GM23338 (cell line): Measurements from ENCODE around the gene AXIN1. TPM values are rescaled to one million over a fixed set of nuclear protein-coding genes. Genes with fewer than 3 reads are reported as not detected.

Experiments
- ATAC-seq: fragments of 200-7000 bp; cut with Tn5 transposase; 3 replicates; pipeline ENCODE4 v1.9.1; 2020
- DNase-seq: peaks from one replicate; pipeline ENCODE4 v3.0.0-alpha.2; 2015; ENCODE audit warnings: low spot score
- H2AFZ ChIP-seq: fragments of 200-600 bp; sonication (generic); 2 replicates; pipeline ENCODE4 v1.8.0; 2016; ENCODE audit warnings: antibody characterized with exemption, mild to moderate bottlenecking, moderate library complexity
- H3F3A ChIP-seq: fragments of 200-600 bp; sonication (generic); replicated peaks from 2 replicates; pipeline ENCODE4 v1.8.0; 2017; ENCODE audit warnings: antibody characterized with exemption, mixed run types, low read depth
- H3K27ac ChIP-seq: fragments of 200-600 bp; sonication (generic); 2 replicates; pipeline ENCODE4 v1.6.1; 2016; ENCODE audit warnings: low read depth
- H3K27me3 ChIP-seq: fragments of 200-600 bp; sonication (generic); 2 replicates; pipeline ENCODE4 v1.8.0; 2016; ENCODE audit warnings: mild to moderate bottlenecking, mixed run types, moderate library complexity; ENCODE audit not compliant: insufficient read depth
- H3K36me3 ChIP-seq: fragments of 200-600 bp; sonication (generic); 2 replicates; pipeline ENCODE4 v1.8.0; 2016; ENCODE audit warnings: mild to moderate bottlenecking; ENCODE audit not compliant: insufficient read depth
- H3K4me1 ChIP-seq: fragments of 200-600 bp; sonication (generic); 2 replicates; pipeline ENCODE4 v1.8.0; 2016; ENCODE audit warnings: mild to moderate bottlenecking, moderate library complexity; ENCODE audit not compliant: insufficient read depth
- H3K4me2 ChIP-seq: fragments of 200-600 bp; sonication (generic); 2 replicates; pipeline ENCODE4 v1.7.1; 2017; ENCODE audit warnings: mixed run types
- H3K4me3 ChIP-seq: fragments of 200-600 bp; sonication (generic); 2 replicates; pipeline ENCODE4 v1.6.1; 2016; ENCODE audit warnings: mixed run types
- H3K79me2 ChIP-seq: fragments of 200-600 bp; sonication (generic); replicated peaks from 2 replicates; pipeline ENCODE4 v1.8.0; 2017; ENCODE audit warnings: mild to moderate bottlenecking; ENCODE audit not compliant: insufficient read depth
- H3K9me2 ChIP-seq: fragments of 200-600 bp; sonication (generic); 2 replicates; pipeline ENCODE4 v1.8.0; 2017; ENCODE audit not compliant: insufficient read depth
- H4K20me1 ChIP-seq: fragments of 200-600 bp; sonication (generic); replicated peaks from 2 replicates; pipeline ENCODE4 v1.8.0; 2017; ENCODE audit warnings: mild to moderate bottlenecking; ENCODE audit not compliant: insufficient read depth
- H3K27ac Mint-ChIP-seq: 2 replicates; pipeline ENCODE4 v1.8.0; 2020; ENCODE audit warnings: inconsistent platforms, mild to moderate bottlenecking, moderate library complexity, mixed read lengths
- H3K27me3 Mint-ChIP-seq: 3 replicates; pipeline ENCODE4 v1.8.0; 2022; ENCODE audit warnings: low read depth, mild to moderate bottlenecking, moderate library complexity, mixed read lengths, inconsistent platforms; ENCODE audit not compliant: insufficient read depth, poor library complexity
- H3K36me3 Mint-ChIP-seq: 3 replicates; pipeline ENCODE4 v1.8.0; 2021; ENCODE audit warnings: low read depth, mild to moderate bottlenecking, inconsistent platforms, moderate library complexity, mixed read lengths
- H3K4me1 Mint-ChIP-seq: 3 replicates; pipeline ENCODE4 v1.8.0; 2020; ENCODE audit warnings: mild to moderate bottlenecking, inconsistent platforms, mixed read lengths
- H3K4me3 Mint-ChIP-seq: 3 replicates; pipeline ENCODE4 v1.8.0; 2021; ENCODE audit warnings: moderate library complexity, mild to moderate bottlenecking, inconsistent platforms, mixed read lengths
- H3K9me3 Mint-ChIP-seq: 3 replicates; pipeline ENCODE4 v1.8.0; 2020; ENCODE audit warnings: moderate library complexity, mild to moderate bottlenecking, inconsistent platforms, mixed read lengths
- CREB1 ChIP-seq: fragments of 250-450 bp; sonication (Bioruptor Pico); IDR thresholded peaks from 2 replicates; pipeline ENCODE4 v1.5.0; 2020; ENCODE audit warnings: low read depth, mild to moderate bottlenecking, moderate library complexity
- EZH2 ChIP-seq: fragments of 200-600 bp; sonication (generic); IDR thresholded peaks from one replicate; pipeline ENCODE4 v1.8.0; 2017; ENCODE audit warnings: antibody characterized with exemption, mild to moderate bottlenecking, low read depth; ENCODE audit not compliant: unreplicated experiment
- EZH2phosphoT487 ChIP-seq: fragments of 200-600 bp; sonication (generic); IDR thresholded peaks from one replicate; pipeline ENCODE4 v1.8.1; 2018; ENCODE audit warnings: antibody characterized with exemption; ENCODE audit not compliant: unreplicated experiment
- JUNB ChIP-seq: IDR thresholded peaks from one replicate; pipeline ENCODE4 v1.6.1; 2016; ENCODE audit warnings: antibody characterized with exemption; ENCODE audit not compliant: unreplicated experiment
- NANOG ChIP-seq: IDR thresholded peaks from 2 replicates; pipeline ENCODE4 v1.6.1; 2016; ENCODE audit warnings: antibody characterized with exemption, borderline replicate concordance
- POLR2AphosphoS5 ChIP-seq: IDR thresholded peaks from 2 replicates; pipeline ENCODE4 v1.6.1; 2016; ENCODE audit warnings: antibody characterized with exemption, low read depth
- STAT1 ChIP-seq: IDR thresholded peaks from one replicate; pipeline ENCODE4 v1.6.1; 2016; ENCODE audit warnings: antibody characterized with exemption; ENCODE audit not compliant: unreplicated experiment
- ZNF114 ChIP-seq: fragments of 250-450 bp; sonication (Bioruptor Pico); IDR thresholded peaks from 2 replicates; pipeline ENCODE4 v1.5.0; 2020; ENCODE audit warnings: mild to moderate bottlenecking, moderate library complexity
- ZNF331 ChIP-seq: fragments of 250-450 bp; sonication (Bioruptor Pico); IDR thresholded peaks from 2 replicates; pipeline ENCODE4 v1.5.0; 2020; ENCODE audit warnings: low read depth, mild to moderate bottlenecking, moderate library complexity
- polyA plus RNA-seq: library from polyadenylated mRNA; unstranded; fragments of >200 nt; fragmentation: Nextera tagmentation; extraction: Ambion mirVana; gene quantifications from 2 replicates; pipeline ENCODE4 v1.2.1, GENCODE V29; 2016
- total RNA-seq: library from RNA; depleted of rRNA; stranded (reverse); fragments of >200 nt; shearing (Covaris generic); gene quantifications from 2 replicates; pipeline ENCODE4 v1.2.3, GENCODE V29; 2014
- TF ChIP-seq, protein P1 (sequence below), 2 experiments: fragments of 200-600 bp in 1 of 2; sonication (generic) in 1 of 2; conservative IDR thresholded peaks; 2 replicates each; pipeline versions ENCODE4 v1.5.1 to v1.6.1; 2016 to 2017; ENCODE audit warnings: antibody characterized with exemption in 2 of 2, low read depth in 2 of 2, mild to moderate bottlenecking in 2 of 2, moderate library complexity in 1 of 2
- TF ChIP-seq, protein P2 (sequence below): fragments of 250-450 bp; sonication (Bioruptor Pico); IDR thresholded peaks from 2 replicates; pipeline ENCODE4 v1.5.0; 2020; ENCODE audit warnings: mild to moderate bottlenecking, moderate library complexity
- TF ChIP-seq, protein P3 (sequence below): IDR thresholded peaks from 2 replicates; pipeline ENCODE4 v1.6.1; 2016; ENCODE audit warnings: antibody characterized with exemption
- TF ChIP-seq, protein P4 (sequence below): IDR thresholded peaks from one replicate; pipeline ENCODE4 v1.6.1; 2018; ENCODE audit warnings: antibody characterized with exemption; ENCODE audit not compliant: unreplicated experiment

Gene AXIN1
- total and polyA plus RNA-seq, 2 experiments from 2014 or later: 14.3 to 54.5 TPM

DNA sequence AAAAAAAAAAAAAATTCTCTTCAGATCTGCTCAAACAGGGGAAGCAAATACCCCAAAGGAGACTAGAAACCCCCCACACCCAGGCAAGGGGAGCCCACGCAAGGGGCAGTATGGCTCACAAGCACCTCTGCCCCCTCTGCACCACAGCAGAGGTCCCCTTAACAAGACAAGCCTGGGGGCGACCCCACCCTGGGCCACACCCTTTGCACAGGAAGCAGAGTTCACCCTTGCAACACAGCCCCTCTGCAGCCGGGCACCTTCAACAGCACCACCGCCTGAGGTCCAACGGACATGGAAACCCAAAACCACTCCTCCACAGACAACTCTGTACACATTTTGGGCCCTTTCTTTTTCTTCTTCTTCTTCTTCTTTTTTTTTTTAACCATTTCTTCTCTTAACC is 12.8 kb downstream of the AXIN1 start:
- peaks cover 50% of the 10 kb centered on the region for H4K20me1 ChIP-seq
- Mint-ChIP-seq H3K4me1 (peaks cover 10% of the 10 kb centered on the region), H3K9me3 (no peaks in the 10 kb centered on the region), H3K27me3 (peaks cover 7% of the 10 kb centered on the region), H3K4me3 (no peak overlapping the region; the same call in 2 of the 3 replicates), H3K36me3 (peaks cover 40% of the 10 kb centered on the region), H3K27ac (no peak overlapping the region)
- no peak overlapping the region for H3K27ac ChIP-seq
- ATAC-seq: no peak
- no peak overlapping the region for H3K4me3 ChIP-seq
- H2AFZ ChIP-seq: no peak overlapping the region
- no peak for DNase-seq
- peaks cover 100% of the 10 kb centered on the region for H3K79me2 ChIP-seq
- no peaks in the 10 kb centered on the region for H3K36me3 ChIP-seq
- H3F3A ChIP-seq: peaks cover 5% of the 10 kb centered on the region
- TF ChIP-seq, protein P1, sequence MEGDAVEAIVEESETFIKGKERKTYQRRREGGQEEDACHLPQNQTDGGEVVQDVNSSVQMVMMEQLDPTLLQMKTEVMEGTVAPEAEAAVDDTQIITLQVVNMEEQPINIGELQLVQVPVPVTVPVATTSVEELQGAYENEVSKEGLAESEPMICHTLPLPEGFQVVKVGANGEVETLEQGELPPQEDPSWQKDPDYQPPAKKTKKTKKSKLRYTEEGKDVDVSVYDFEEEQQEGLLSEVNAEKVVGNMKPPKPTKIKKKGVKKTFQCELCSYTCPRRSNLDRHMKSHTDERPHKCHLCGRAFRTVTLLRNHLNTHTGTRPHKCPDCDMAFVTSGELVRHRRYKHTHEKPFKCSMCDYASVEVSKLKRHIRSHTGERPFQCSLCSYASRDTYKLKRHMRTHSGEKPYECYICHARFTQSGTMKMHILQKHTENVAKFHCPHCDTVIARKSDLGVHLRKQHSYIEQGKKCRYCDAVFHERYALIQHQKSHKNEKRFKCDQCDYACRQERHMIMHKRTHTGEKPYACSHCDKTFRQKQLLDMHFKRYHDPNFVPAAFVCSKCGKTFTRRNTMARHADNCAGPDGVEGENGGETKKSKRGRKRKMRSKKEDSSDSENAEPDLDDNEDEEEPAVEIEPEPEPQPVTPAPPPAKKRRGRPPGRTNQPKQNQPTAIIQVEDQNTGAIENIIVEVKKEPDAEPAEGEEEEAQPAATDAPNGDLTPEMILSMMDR (conservative IDR thresholded peaks at IDR 0.05; ENCODE audit: low read depth in 2 of 2): no peak
- TF ChIP-seq, protein P2, sequence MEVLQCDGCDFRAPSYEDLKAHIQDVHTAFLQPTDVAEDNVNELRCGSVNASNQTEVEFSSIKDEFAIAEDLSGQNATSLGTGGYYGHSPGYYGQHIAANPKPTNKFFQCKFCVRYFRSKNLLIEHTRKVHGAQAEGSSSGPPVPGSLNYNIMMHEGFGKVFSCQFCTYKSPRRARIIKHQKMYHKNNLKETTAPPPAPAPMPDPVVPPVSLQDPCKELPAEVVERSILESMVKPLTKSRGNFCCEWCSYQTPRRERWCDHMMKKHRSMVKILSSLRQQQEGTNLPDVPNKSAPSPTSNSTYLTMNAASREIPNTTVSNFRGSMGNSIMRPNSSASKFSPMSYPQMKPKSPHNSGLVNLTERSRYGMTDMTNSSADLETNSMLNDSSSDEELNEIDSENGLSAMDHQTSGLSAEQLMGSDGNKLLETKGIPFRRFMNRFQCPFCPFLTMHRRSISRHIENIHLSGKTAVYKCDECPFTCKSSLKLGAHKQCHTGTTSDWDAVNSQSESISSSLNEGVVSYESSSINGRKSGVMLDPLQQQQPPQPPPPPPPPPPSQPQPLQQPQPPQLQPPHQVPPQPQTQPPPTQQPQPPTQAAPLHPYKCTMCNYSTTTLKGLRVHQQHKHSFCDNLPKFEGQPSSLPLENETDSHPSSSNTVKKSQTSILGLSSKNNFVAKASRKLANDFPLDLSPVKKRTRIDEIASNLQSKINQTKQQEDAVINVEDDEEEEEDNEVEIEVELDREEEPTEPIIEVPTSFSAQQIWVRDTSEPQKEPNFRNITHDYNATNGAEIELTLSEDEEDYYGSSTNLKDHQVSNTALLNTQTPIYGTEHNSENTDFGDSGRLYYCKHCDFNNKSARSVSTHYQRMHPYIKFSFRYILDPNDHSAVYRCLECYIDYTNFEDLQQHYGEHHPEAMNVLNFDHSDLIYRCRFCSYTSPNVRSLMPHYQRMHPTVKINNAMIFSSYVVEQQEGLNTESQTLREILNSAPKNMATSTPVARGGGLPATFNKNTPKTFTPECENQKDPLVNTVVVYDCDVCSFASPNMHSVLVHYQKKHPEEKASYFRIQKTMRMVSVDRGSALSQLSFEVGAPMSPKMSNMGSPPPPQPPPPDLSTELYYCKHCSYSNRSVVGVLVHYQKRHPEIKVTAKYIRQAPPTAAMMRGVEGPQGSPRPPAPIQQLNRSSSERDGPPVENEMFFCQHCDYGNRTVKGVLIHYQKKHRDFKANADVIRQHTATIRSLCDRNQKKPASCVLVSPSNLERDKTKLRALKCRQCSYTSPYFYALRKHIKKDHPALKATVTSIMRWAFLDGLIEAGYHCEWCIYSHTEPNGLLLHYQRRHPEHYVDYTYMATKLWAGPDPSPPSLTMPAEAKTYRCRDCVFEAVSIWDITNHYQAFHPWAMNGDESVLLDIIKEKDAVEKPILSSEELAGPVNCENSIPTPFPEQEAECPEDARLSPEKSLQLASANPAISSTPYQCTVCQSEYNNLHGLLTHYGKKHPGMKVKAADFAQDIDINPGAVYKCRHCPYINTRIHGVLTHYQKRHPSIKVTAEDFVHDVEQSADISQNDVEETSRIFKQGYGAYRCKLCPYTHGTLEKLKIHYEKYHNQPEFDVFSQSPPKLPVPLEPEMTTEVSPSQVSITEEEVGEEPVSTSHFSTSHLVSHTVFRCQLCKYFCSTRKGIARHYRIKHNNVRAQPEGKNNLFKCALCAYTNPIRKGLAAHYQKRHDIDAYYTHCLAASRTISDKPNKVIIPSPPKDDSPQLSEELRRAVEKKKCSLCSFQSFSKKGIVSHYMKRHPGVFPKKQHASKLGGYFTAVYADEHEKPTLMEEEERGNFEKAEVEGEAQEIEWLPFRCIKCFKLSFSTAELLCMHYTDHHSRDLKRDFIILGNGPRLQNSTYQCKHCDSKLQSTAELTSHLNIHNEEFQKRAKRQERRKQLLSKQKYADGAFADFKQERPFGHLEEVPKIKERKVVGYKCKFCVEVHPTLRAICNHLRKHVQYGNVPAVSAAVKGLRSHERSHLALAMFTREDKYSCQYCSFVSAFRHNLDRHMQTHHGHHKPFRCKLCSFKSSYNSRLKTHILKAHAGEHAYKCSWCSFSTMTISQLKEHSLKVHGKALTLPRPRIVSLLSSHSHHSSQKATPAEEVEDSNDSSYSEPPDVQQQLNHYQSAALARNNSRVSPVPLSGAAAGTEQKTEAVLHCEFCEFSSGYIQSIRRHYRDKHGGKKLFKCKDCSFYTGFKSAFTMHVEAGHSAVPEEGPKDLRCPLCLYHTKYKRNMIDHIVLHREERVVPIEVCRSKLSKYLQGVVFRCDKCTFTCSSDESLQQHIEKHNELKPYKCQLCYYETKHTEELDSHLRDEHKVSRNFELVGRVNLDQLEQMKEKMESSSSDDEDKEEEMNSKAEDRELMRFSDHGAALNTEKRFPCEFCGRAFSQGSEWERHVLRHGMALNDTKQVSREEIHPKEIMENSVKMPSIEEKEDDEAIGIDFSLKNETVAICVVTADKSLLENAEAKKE (CRISPR knock-in tag): no peak
- TF ChIP-seq, protein P3, sequence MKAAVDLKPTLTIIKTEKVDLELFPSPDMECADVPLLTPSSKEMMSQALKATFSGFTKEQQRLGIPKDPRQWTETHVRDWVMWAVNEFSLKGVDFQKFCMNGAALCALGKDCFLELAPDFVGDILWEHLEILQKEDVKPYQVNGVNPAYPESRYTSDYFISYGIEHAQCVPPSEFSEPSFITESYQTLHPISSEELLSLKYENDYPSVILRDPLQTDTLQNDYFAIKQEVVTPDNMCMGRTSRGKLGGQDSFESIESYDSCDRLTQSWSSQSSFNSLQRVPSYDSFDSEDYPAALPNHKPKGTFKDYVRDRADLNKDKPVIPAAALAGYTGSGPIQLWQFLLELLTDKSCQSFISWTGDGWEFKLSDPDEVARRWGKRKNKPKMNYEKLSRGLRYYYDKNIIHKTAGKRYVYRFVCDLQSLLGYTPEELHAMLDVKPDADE: no peak
- TF ChIP-seq POLR2AphosphoS5: no peak
- no peak for TF ChIP-seq ZNF114 (CRISPR knock-in tag)
- TF ChIP-seq NANOG: no peak
- TF ChIP-seq ZNF331 (CRISPR knock-in tag): no peak
- TF ChIP-seq, protein P4, sequence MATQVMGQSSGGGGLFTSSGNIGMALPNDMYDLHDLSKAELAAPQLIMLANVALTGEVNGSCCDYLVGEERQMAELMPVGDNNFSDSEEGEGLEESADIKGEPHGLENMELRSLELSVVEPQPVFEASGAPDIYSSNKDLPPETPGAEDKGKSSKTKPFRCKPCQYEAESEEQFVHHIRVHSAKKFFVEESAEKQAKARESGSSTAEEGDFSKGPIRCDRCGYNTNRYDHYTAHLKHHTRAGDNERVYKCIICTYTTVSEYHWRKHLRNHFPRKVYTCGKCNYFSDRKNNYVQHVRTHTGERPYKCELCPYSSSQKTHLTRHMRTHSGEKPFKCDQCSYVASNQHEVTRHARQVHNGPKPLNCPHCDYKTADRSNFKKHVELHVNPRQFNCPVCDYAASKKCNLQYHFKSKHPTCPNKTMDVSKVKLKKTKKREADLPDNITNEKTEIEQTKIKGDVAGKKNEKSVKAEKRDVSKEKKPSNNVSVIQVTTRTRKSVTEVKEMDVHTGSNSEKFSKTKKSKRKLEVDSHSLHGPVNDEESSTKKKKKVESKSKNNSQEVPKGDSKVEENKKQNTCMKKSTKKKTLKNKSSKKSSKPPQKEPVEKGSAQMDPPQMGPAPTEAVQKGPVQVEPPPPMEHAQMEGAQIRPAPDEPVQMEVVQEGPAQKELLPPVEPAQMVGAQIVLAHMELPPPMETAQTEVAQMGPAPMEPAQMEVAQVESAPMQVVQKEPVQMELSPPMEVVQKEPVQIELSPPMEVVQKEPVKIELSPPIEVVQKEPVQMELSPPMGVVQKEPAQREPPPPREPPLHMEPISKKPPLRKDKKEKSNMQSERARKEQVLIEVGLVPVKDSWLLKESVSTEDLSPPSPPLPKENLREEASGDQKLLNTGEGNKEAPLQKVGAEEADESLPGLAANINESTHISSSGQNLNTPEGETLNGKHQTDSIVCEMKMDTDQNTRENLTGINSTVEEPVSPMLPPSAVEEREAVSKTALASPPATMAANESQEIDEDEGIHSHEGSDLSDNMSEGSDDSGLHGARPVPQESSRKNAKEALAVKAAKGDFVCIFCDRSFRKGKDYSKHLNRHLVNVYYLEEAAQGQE: no peak
- no peak for TF ChIP-seq EZH2
- no peak for TF ChIP-seq JUNB
- TF ChIP-seq CREB1 (CRISPR knock-in tag): no peak
- no peak for TF ChIP-seq EZH2phosphoT487
- no peak for TF ChIP-seq STAT1
- no peaks in the 10 kb centered on the region for H3K27me3 ChIP-seq
- no peaks in the 10 kb centered on the region for H3K9me2 ChIP-seq
- H3K4me1 ChIP-seq: no peaks in the 10 kb centered on the region
- no peak overlapping the region for H3K4me2 ChIP-seq
